Measurements from ENCODE around the gene R3HDM2. TPM values are rescaled to one million over a fixed set of nuclear protein-coding genes. Genes with fewer than 3 reads are reported as not detected.
A peak's percentile ranks its signal among the peaks of the same experiment; 100 is the strongest.

The R3HDM2 gene
- total and polyA plus RNA-seq, 2 of the 13 experiments (the other 11 are each of a cell fraction or from before 2014, with no cell fraction given), result 11.1 to 23.5 TPM

DNA sequence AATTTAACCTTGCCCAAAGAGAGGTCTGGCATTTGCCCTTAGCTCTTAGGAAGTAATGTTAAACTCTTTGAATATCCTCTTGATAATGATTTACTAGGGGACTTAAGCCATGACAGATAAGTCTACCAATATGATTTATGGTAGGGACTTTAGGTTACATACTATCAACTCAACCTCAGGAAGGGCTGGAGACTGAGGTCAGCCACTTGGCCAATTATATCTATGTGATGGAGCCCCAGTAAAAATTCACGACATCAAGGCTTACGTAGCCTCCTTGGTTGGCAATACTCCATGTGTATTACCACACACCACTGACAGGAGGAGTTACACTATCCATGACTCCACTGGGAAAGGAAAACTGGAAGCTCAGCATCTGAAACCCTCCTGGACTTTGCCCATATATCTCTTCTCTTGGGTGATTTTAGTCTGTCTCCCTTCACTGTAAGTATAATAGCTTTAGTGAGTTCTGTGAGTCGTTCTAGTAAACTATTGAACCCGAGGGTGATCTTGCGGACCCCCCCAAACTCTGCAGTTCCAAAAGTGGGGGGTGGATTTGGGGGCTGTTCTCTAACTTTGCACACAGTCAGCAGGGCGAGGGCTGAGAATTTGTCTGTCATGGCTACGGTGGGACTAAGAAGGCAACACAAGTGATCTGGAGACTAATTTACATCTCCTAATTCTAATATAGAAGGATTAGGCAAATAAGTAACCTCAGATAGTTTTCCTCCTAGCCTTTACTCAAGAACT lies 62.3 kb downstream of the R3HDM2 start (continued):
- TF ChIP-seq, protein P1, sequence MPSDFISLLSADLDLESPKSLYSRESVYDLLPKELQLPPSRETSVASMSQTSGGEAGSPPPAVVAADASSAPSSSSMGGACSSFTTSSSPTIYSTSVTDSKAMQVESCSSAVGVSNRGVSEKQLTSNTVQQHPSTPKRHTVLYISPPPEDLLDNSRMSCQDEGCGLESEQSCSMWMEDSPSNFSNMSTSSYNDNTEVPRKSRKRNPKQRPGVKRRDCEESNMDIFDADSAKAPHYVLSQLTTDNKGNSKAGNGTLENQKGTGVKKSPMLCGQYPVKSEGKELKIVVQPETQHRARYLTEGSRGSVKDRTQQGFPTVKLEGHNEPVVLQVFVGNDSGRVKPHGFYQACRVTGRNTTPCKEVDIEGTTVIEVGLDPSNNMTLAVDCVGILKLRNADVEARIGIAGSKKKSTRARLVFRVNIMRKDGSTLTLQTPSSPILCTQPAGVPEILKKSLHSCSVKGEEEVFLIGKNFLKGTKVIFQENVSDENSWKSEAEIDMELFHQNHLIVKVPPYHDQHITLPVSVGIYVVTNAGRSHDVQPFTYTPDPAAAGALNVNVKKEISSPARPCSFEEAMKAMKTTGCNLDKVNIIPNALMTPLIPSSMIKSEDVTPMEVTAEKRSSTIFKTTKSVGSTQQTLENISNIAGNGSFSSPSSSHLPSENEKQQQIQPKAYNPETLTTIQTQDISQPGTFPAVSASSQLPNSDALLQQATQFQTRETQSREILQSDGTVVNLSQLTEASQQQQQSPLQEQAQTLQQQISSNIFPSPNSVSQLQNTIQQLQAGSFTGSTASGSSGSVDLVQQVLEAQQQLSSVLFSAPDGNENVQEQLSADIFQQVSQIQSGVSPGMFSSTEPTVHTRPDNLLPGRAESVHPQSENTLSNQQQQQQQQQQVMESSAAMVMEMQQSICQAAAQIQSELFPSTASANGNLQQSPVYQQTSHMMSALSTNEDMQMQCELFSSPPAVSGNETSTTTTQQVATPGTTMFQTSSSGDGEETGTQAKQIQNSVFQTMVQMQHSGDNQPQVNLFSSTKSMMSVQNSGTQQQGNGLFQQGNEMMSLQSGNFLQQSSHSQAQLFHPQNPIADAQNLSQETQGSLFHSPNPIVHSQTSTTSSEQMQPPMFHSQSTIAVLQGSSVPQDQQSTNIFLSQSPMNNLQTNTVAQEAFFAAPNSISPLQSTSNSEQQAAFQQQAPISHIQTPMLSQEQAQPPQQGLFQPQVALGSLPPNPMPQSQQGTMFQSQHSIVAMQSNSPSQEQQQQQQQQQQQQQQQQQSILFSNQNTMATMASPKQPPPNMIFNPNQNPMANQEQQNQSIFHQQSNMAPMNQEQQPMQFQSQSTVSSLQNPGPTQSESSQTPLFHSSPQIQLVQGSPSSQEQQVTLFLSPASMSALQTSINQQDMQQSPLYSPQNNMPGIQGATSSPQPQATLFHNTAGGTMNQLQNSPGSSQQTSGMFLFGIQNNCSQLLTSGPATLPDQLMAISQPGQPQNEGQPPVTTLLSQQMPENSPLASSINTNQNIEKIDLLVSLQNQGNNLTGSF (CRISPR knock-in tag; IDR thresholded peaks at IDR 0.05), result no peak
- TF ChIP-seq, protein P2, sequence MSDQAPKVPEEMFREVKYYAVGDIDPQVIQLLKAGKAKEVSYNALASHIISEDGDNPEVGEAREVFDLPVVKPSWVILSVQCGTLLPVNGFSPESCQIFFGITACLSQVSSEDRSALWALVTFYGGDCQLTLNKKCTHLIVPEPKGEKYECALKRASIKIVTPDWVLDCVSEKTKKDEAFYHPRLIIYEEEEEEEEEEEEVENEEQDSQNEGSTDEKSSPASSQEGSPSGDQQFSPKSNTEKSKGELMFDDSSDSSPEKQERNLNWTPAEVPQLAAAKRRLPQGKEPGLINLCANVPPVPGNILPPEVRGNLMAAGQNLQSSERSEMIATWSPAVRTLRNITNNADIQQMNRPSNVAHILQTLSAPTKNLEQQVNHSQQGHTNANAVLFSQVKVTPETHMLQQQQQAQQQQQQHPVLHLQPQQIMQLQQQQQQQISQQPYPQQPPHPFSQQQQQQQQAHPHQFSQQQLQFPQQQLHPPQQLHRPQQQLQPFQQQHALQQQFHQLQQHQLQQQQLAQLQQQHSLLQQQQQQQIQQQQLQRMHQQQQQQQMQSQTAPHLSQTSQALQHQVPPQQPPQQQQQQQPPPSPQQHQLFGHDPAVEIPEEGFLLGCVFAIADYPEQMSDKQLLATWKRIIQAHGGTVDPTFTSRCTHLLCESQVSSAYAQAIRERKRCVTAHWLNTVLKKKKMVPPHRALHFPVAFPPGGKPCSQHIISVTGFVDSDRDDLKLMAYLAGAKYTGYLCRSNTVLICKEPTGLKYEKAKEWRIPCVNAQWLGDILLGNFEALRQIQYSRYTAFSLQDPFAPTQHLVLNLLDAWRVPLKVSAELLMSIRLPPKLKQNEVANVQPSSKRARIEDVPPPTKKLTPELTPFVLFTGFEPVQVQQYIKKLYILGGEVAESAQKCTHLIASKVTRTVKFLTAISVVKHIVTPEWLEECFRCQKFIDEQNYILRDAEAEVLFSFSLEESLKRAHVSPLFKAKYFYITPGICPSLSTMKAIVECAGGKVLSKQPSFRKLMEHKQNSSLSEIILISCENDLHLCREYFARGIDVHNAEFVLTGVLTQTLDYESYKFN (CRISPR knock-in tag; conservative IDR thresholded peaks at IDR 0.05), result peak; percentile 58
- TF ChIP-seq ATF1 (CRISPR knock-in tag; IDR thresholded peaks at IDR 0.05), result no peak; the same call in 1 of the 2 replicates
- TF ChIP-seq, protein P3, sequence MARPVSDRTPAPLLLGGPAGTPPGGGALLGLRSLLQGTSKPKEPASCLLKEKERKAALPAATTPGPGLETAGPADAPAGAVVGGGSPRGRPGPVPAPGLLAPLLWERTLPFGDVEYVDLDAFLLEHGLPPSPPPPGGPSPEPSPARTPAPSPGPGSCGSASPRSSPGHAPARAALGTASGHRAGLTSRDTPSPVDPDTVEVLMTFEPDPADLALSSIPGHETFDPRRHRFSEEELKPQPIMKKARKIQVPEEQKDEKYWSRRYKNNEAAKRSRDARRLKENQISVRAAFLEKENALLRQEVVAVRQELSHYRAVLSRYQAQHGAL (CRISPR knock-in tag; IDR thresholded peaks at IDR 0.05; ENCODE audit: not compliant biosample characterization), result no peak
- TF ChIP-seq SRSF9 (IDR thresholded peaks at IDR 0.05; ENCODE audit: borderline replicate concordance, insufficient read depth, low read depth, low read length, poor library complexity, severe bottlenecking), result no peak
- TF ChIP-seq ADNP (CRISPR knock-in tag; IDR thresholded peaks at IDR 0.05), result no peak
- TF ChIP-seq HMGA1 (CRISPR knock-in tag; conservative IDR thresholded peaks at IDR 0.05), result no peak
- TF ChIP-seq FOXJ3 (CRISPR knock-in tag; IDR thresholded peaks at IDR 0.05; ENCODE audit: borderline replicate concordance), result no peak
- TF ChIP-seq, protein P4, sequence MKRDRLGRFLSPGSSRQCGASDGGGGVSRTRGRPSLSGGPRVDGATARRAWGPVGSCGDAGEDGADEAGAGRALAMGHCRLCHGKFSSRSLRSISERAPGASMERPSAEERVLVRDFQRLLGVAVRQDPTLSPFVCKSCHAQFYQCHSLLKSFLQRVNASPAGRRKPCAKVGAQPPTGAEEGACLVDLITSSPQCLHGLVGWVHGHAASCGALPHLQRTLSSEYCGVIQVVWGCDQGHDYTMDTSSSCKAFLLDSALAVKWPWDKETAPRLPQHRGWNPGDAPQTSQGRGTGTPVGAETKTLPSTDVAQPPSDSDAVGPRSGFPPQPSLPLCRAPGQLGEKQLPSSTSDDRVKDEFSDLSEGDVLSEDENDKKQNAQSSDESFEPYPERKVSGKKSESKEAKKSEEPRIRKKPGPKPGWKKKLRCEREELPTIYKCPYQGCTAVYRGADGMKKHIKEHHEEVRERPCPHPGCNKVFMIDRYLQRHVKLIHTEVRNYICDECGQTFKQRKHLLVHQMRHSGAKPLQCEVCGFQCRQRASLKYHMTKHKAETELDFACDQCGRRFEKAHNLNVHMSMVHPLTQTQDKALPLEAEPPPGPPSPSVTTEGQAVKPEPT (CRISPR knock-in tag; IDR thresholded peaks at IDR 0.05; ENCODE audit: low read depth), result no peak
- TF ChIP-seq, protein P5, sequence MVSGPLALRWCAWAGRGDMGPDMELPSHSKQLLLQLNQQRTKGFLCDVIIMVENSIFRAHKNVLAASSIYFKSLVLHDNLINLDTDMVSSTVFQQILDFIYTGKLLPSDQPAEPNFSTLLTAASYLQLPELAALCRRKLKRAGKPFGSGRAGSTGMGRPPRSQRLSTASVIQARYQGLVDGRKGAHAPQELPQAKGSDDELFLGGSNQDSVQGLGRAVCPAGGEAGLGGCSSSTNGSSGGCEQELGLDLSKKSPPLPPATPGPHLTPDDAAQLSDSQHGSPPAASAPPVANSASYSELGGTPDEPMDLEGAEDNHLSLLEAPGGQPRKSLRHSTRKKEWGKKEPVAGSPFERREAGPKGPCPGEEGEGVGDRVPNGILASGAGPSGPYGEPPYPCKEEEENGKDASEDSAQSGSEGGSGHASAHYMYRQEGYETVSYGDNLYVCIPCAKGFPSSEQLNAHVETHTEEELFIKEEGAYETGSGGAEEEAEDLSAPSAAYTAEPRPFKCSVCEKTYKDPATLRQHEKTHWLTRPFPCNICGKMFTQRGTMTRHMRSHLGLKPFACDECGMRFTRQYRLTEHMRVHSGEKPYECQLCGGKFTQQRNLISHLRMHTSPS (CRISPR knock-in tag; IDR thresholded peaks at IDR 0.05; ENCODE audit: low read depth), result no peak
- no peak for TF ChIP-seq HDAC6 (IDR thresholded peaks at IDR 0.05; ENCODE audit: low read depth, low read length)
- TF ChIP-seq ZNF775 (CRISPR knock-in tag; IDR thresholded peaks at IDR 0.05; ENCODE audit: borderline replicate concordance), result no peak
